Stimulated activated CD4-positive, alpha-beta T cell treated with anti-CD3 and anti-CD28 coated beads, TNF-alpha, amount 100 ng/mL, for 1 hour (primary cell): ENCODE measurements around the gene FLT1.

Source experiments
- DNase-seq, 3 donors: peaks; one replicate each; pipeline ENCODE4 v3.0.0-alpha.2; 2020; ENCODE audit warnings: low read depth in 3 of 3, low spot score in 1 of 3

FLT1 gene

GRCh38 chr13:28488376-28489005 is 6.4 kb downstream of the FLT1 start:
- no peak for DNase-seq

DNA sequence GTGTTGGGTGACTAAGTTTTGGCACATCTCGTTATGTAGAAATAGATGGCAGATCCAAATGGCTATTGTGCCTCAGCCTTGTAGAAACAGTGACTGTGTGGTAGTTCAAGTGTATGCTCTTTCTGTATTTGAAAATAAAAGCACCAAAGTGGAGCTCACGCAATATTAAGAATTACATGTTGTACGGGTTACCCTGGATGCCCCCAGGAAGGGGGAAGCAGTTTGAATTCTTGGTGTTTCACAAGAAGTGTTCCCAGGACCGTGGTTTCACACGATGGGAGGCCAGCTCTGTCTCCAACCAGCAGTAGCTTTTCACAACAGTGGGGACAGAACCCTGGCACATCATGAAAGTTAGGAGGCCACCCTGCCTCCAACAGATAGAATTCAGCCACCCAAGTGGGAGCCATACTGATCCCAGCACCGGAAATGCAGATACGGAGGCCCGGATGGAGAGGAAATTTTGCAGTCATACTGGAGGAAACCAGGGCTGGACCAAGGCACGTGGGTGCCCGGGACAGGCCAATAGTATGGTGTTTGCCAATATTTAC is 8.9 kb downstream of the FLT1 start:
- DNase-seq = no peak

GRCh38 chr13:28485551-28485950 is 9.4 kb downstream of the FLT1 start:
- DNase-seq = no peak

- DNase-seq = no peak
These were observed 9.8 kb downstream of the FLT1 start for GRCh38 chr13:28485097-28485496.

DNA sequence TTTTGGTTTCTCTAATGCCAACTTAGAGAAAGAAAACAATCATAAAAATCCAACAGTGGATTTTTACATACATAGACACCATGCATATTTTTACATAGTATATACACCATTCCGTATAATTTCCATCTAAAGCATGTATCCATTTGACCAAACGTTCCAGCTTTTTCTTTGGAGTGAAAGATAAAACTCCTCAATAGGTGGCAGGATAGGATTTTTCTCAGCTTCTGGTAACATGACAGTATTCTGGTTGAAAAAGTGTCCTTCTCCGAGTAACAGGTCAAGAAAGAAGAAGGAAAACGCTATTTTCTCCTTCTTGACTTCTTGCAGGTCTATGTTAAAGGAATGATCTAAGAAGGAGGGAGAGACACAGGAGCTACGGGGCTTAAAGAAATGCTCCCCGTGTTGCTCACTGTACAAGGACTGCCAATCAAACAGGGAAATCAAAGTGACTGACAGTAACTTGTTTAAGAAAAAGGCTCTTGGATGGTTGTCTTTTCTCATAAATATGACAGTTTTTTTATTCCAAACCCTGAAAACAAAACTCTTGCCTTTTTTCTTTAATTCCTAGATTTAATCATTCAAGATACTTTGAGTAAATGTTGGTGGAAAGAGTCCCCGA is 11.5 kb downstream of the FLT1 start:
- DNase-seq = no peak

GRCh38 chr13:28479005-28479404 is 15.9 kb downstream of the FLT1 start:
- no peak for DNase-seq

DNA sequence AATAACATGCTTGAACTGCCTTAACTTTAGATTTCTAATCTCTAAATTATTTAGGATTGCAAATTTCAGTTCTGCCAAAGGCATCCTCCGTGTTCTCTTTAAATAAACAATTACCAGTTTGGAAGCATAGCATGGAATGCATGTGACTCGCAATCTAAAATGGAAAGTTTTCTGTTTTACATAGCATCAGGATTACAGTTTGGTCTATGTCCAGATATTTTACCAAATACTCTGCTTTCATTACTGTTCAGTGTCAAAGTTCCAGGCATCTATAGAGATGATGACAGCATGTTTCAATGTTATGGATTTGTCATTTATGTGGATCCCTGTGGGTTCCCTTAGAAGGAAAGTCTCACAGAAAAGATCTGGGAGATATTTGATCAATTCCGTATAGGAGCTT is 16.8 kb downstream of the FLT1 start:
- no peak for DNase-seq

GRCh38 chr13:28477709-28477973 is 17.3 kb downstream of the FLT1 start:
- no peak for DNase-seq

- DNase-seq = no peak
These were observed 17.8 kb downstream of the FLT1 start for GRCh38 chr13:28476919-28477708.

GRCh38 chr13:28475916-28476725 is 18.8 kb downstream of the FLT1 start:
- DNase-seq = no peak

DNA sequence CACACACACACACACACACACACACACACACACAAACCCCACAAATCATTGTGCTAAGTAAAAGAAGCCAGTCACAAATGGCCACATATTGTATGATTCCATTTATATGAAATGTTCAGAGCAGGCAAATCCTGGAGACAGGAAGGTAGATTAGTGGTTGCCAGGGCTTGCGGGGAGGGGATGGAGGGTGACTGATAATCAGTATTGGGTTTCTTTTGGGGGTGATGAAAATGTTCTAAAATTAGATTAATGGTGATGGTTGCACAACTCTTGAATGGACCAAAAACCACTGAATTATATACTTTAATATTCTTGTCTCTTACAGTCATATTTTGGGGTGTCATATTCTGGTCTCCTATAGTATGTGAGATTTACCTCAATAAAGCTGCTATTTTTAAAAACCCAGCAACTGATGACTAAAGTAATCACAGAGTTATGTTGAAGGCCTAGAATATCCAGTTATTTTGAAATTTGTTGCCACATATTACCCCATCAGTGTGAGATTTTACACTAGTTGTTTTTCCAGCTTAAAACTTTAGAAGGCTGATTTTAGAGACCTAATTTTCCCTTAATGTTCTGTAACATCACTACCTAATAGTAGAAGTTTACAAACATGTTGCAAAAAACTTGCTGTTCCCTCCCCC is 20.3 kb downstream of the FLT1 start:
- DNase-seq = no peak

DNA sequence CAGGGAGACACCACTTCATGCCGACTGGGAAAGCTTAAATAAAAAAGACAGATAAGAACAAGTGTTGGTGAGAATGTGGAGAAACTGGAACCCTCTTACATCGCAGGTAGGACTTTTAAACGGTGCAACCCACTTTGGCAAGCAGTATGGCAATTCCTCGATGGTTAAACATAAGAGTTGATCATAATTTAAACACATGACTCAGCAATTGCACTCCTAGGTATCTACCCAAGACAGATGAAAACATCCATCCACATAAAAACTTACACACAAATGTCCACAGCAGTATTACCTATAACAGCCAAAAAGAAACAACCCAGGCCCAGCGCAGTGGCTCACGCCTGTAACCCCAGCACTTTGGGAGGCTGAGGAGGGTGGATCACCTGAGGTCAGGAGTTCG is 21.9 kb downstream of the FLT1 start:
- no peak for DNase-seq

- DNase-seq = no peak
These were observed 23.5 kb downstream of the FLT1 start for GRCh38 chr13:28471421-28471820.

- no peak for DNase-seq
These were observed 24.6 kb downstream of the FLT1 start for GRCh38 chr13:28470296-28470695.

- no peak for DNase-seq
These were observed 25.6 kb downstream of the FLT1 start for GRCh38 chr13:28469316-28469715.

DNA sequence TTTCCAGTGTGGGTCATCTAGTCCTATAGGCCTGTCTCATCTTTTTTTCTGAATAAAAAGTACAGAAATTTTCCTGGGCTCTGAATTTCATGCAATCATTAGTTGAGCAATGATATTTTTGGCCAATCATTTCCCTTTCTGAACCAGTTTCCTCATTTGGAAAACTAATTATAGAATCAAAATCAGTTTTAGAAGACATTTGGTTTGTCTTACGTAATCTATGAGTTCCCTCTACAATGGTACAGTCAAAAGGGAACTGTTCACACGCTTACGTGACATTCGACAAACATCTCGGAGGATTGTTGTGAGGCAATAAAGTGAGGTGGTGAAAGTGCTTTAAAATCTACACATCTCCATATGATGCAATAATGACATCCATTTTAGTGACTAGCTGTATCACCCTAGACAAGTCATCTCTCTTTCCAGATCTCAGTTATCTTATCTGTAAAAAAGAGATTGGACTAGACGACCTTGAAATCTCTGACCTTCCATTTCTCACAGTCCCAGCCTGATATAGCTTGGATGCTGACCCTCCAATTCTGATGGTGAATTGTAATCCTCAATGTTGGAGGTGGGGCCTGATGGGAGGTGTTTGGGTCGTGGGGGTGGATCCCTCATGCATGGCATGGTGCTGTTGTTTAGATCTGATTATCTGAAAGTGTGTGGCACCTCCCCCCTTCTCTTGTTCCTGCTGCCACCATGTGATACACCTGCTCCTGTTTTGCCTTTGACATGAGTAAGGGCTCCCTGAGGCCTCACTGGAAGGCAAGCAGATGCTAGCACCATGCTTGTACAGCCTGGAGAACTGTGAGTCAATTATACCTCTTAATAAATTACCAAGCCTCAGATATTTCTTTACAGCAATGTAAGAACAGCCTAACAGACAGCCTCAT is 26.7 kb downstream of the FLT1 start:
- no peak for DNase-seq

GRCh38 chr13:28467034-28467433 is 27.9 kb downstream of the FLT1 start:
- DNase-seq = no peak

- no peak for DNase-seq
These were observed 28.8 kb downstream of the FLT1 start for GRCh38 chr13:28466151-28466550.

DNA sequence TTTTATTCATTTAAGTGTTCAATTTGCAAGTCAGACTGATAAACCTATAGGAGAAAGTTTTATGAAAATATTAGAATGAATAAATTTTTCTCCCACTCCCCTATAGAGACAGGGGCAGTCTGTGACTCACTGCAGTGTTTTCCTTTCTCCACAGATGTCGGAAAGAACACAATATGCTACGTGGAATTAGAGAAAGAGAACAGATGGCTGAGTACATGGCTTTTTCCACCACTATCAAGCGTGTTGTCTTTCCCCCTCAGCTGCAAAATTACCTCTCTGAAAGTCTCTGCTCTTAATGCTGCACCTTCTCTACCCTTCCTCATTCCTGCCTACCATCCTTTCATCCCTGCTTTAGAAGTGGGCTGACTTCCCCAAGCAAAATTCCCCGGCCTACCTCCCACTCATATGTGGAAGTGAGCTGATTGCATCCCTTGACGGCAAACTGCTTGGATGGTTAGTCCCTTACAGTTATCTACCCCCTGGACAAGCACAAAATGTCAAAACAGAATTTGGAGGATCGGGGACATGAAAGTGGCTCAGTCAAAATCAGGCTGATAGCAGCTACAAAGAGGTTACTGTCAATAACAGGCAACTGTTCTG is 30.0 kb downstream of the FLT1 start:
- no peak for DNase-seq

- DNase-seq = no peak
These were observed 31.4 kb downstream of the FLT1 start for GRCh38 chr13:28463481-28463880.
